Measurements from ENCODE around the gene HAP1.

- TF ChIP-seq CTCF (IDR thresholded peaks at IDR 0.05; ENCODE audit: low read length) (no peak), EZH2 (optimal IDR thresholded peaks at IDR 0.05; ENCODE audit: low read depth, low read length) (no peak), EZH2phosphoT487 (IDR thresholded peaks at IDR 0.05; ENCODE audit: low read length) (no peak)
Observed at GRCh38 chr17:41777574-41778188, 43.2 kb upstream of the HAP1 start.
